A549 (cell line): ENCODE results near the gene CHST5. TPM values are rescaled to one million over a fixed set of nuclear protein-coding genes. Genes with fewer than 3 reads are reported as not detected.
A peak's percentile ranks its signal among the peaks of the same experiment; 100 is the strongest.

Experiments
- ATAC-seq, 2 experiments: fragments of 200-7000 bp in 1 of 2; fragments of >200 bp in 1 of 2; cut with Nextera tagmentation in 1 of 2; cut with Tn5 transposase in 1 of 2; 3 replicates each; pipeline versions ENCODE4 v1.8.0 to v1.9.1; 2018 to 2020; ENCODE audit warnings: mild to moderate bottlenecking in 1 of 2, moderate library complexity in 1 of 2
- CTCF ChIA-PET: fragments of 300-600 bp; sonication (Branson Sonifier 250); formaldehyde crosslinking; extraction: SDS; loops from one replicate; lab custom pipeline; 2021; ENCODE audit warnings: antibody characterized with exemption, inconsistent platforms; lab: Yijun Ruan, JAX
- POLR2A ChIA-PET: fragments of 350-600 bp; formaldehyde crosslinking; extraction: SDS; loops from one replicate; lab custom pipeline; 2021; ENCODE audit warnings: antibody characterized with exemption, inconsistent platforms; lab: Yijun Ruan, JAX
- DNase-seq, 2 experiments: peaks; one replicate each; pipeline versions ENCODE4 v3.0.0 to v3.0.0-alpha.2; 2011 to 2016; ENCODE audit warnings: low read depth in 1 of 2, low spot score in 1 of 2
- FAIRE-seq: peaks from 2 replicates; lab custom pipeline; 2011; peaks lifted over from hg19 to GRCh38; lab: Jason Lieb, UNC
- H3K27ac ChIP-seq, 2 experiments: fragments of >200 bp; sonication (Bioruptor Twin); formaldehyde crosslinking; 3 replicates each; pipeline ENCODE4 v1.5.1; 2016 to 2017
- H3K4me1 ChIP-seq: fragments of >200 bp; sonication (Bioruptor Twin); formaldehyde crosslinking; 3 replicates; pipeline ENCODE4 v1.6.1; 2016
- H3K4me2 ChIP-seq: fragments of >200 bp; sonication (Bioruptor Twin); formaldehyde crosslinking; 3 replicates; pipeline ENCODE4 v1.6.1; 2016
- H3K4me3 ChIP-seq: fragments of >200 bp; sonication (Bioruptor Twin); formaldehyde crosslinking; 3 replicates; pipeline ENCODE4 v1.5.1; 2016
- H3K9me3 ChIP-seq: fragments of >200 bp; sonication (Bioruptor Twin); formaldehyde crosslinking; 3 replicates; pipeline ENCODE4 v1.6.1; 2016
- BCL3 ChIP-seq: fragments of >200 bp; sonication (Bioruptor Twin); formaldehyde crosslinking; IDR thresholded peaks from 3 replicates; pipeline ENCODE4 v1.6.1; 2016
- BHLHE40 ChIP-seq: IDR thresholded peaks from 2 replicates; pipeline ENCODE4 v1.6.1; 2012; ENCODE audit warnings: low read depth, low read length, inconsistent platforms
- E2F6 ChIP-seq: IDR thresholded peaks from 2 replicates; pipeline ENCODE4 v1.6.1; 2012; ENCODE audit warnings: low read depth, borderline replicate concordance
- EHF ChIP-seq: fragments of 250-450 bp; sonication (Bioruptor Pico); IDR thresholded peaks from 2 replicates; pipeline ENCODE4 v1.5.0; 2020; ENCODE audit warnings: mild to moderate bottlenecking
- EP300 ChIP-seq, 2 experiments: fragments of >200 bp; sonication (Bioruptor Twin); formaldehyde crosslinking; IDR thresholded peaks; 2 replicates in 1 of 2; 3 replicates in 1 of 2; pipeline ENCODE4 v1.6.1; 2016 to 2017
- ESRRA ChIP-seq: fragments of 150-350 bp; IDR thresholded peaks from 2 replicates; pipeline ENCODE4 v1.6.1; 2014; ENCODE audit warnings: mild to moderate bottlenecking, low read length, borderline replicate concordance
- FOSB ChIP-seq: fragments of 250-450 bp; sonication (Bioruptor Pico); IDR thresholded peaks from 2 replicates; pipeline ENCODE4 v1.5.0; 2020; ENCODE audit warnings: mild to moderate bottlenecking, moderate library complexity
- GATA3 ChIP-seq: IDR thresholded peaks from 2 replicates; pipeline ENCODE4 v1.6.1; 2012; ENCODE audit warnings: borderline replicate concordance
- HEYL ChIP-seq: fragments of 250-450 bp; sonication (Bioruptor Pico); IDR thresholded peaks from 2 replicates; pipeline ENCODE4 v1.8.0; 2021; ENCODE audit warnings: mild to moderate bottlenecking, moderate library complexity
- HOXA7 ChIP-seq: fragments of 250-450 bp; sonication (Bioruptor Pico); IDR thresholded peaks from 2 replicates; pipeline ENCODE4 v1.5.0; 2020; ENCODE audit warnings: mild to moderate bottlenecking, moderate library complexity
- HOXB5 ChIP-seq: fragments of 250-450 bp; sonication (Bioruptor Pico); IDR thresholded peaks from 2 replicates; pipeline ENCODE4 v1.5.0; 2020; ENCODE audit warnings: mild to moderate bottlenecking, moderate library complexity
- JUN ChIP-seq, 2 experiments: fragments of >200 bp; sonication (Bioruptor Twin); formaldehyde crosslinking; IDR thresholded peaks; 2 replicates in 1 of 2; 3 replicates in 1 of 2; pipeline ENCODE4 v1.6.1; 2016 to 2017
- KDM5A ChIP-seq: fragments of 200-600 bp; sonication (generic); IDR thresholded peaks from 2 replicates; pipeline ENCODE4 v1.6.1; 2016; ENCODE audit warnings: antibody characterized with exemption, mild to moderate bottlenecking
- MAZ ChIP-seq: fragments of 150-350 bp; IDR thresholded peaks from 2 replicates; pipeline ENCODE4 v1.6.1; 2014; ENCODE audit warnings: antibody characterized with exemption, low read depth, low read length, borderline replicate concordance
- NPAS2 ChIP-seq: fragments of 250-450 bp; sonication (Bioruptor Pico); IDR thresholded peaks from 2 replicates; pipeline ENCODE4 v1.8.0; 2022; ENCODE audit warnings: mild to moderate bottlenecking, moderate library complexity, borderline replicate concordance
- PBX3 ChIP-seq: IDR thresholded peaks from 2 replicates; pipeline ENCODE4 v1.6.1; 2012
- POLR2A ChIP-seq: IDR thresholded peaks from 2 replicates; pipeline ENCODE4 v1.6.1; 2012; ENCODE audit warnings: mild to moderate bottlenecking, low read length
- POLR2AphosphoS2 ChIP-seq: conservative IDR thresholded peaks from 2 replicates; pipeline ENCODE4 v1.6.1; 2012; ENCODE audit warnings: low read length, improper control_type of control experiment, inconsistent platforms
- RAD21 ChIP-seq, 2 experiments: fragments of >200 bp in 1 of 2; sonication (Bioruptor Twin) in 1 of 2; formaldehyde crosslinking in 1 of 2; IDR thresholded peaks in 1 of 2; conservative IDR thresholded peaks in 1 of 2; 2 replicates in 1 of 2; 3 replicates in 1 of 2; pipeline ENCODE4 v1.6.1; 2012 to 2018; ENCODE audit warnings: inconsistent platforms in 1 of 2
- RARB ChIP-seq: fragments of 250-450 bp; sonication (Bioruptor Pico); IDR thresholded peaks from 2 replicates; pipeline ENCODE4 v1.8.0; 2021; ENCODE audit warnings: mild to moderate bottlenecking, moderate library complexity
- RNF2 ChIP-seq: fragments of 200-600 bp; sonication (generic); IDR thresholded peaks from 2 replicates; pipeline ENCODE4 v1.6.1; 2016; ENCODE audit warnings: low read depth, mild to moderate bottlenecking, antibody characterized with exemption, moderate library complexity, borderline replicate concordance
- SMC3 ChIP-seq: fragments of >200 bp; sonication (Bioruptor Twin); formaldehyde crosslinking; IDR thresholded peaks from 3 replicates; pipeline ENCODE4 v1.6.1; 2018; ENCODE audit warnings: inconsistent platforms
- SREBF2 ChIP-seq: fragments of 450-650 bp; IDR thresholded peaks from 2 replicates; pipeline ENCODE4 v1.6.1; 2014; ENCODE audit warnings: mild to moderate bottlenecking, moderate library complexity
- TP53 ChIP-seq: fragments of 250-450 bp; sonication (Bioruptor Pico); IDR thresholded peaks from 2 replicates; pipeline ENCODE4 v1.5.0; 2021; ENCODE audit warnings: mild to moderate bottlenecking, moderate library complexity
- USF2 ChIP-seq: fragments of 450-650 bp; IDR thresholded peaks from 2 replicates; pipeline ENCODE4 v1.6.1; 2014; ENCODE audit warnings: antibody characterized with exemption
- WGBS: methylation state at CpG from one replicate; pipeline ENCODE4 v1.1.6; 2017; ENCODE audit errors: missing lambda C conversion rate; 5-methylcytosine and 5-hydroxymethylcytosine counted together
- polyA plus RNA-seq, 4 experiments: library from polyadenylated mRNA; depleted of rRNA in 3 of 4; stranded (reverse); fragments of >200 nt; fragmentation: RNase III in 1 of 4; extraction: RNeasy Plus Mini Kit Qiagen cat#74134 plus additional on column Dnase treatment in 1 of 4; gene quantifications; 2 replicates in 3 of 4; 3 replicates in 1 of 4; pipeline ENCODE4 v1.2.3, GENCODE V29; 2011 to 2017

CHST5 gene
- polyA plus RNA-seq, 2 of the 4 experiments (the other 2 are of a cell fraction): 0.05 TPM; not detected in 1

- Histone ChIP-seq H3K27ac (no peak overlapping the region), H3K4me1 (peaks cover 3% of the 10 kb centered on the region; the same call in 1 of the 3 replicates), H3K4me3 (no peak overlapping the region), H3K4me2 (no peak overlapping the region), H3K9me3 (no peaks in the 10 kb centered on the region)
- ChIA-PET CTCF (interaction anchor here (0.6 to 4.0 kb wide), 7 partner anchors 15 to 124 kb away, joined by 3 to 14 read pairs (median 4); partner anchors contain the start of gene CHST5), POLR2A (interaction anchor here (0.7 kb wide), 1 partner anchor 21 kb away, joined by 6 read pairs; no protein-coding TSS in a partner anchor)
- DNase-seq (no peak), ATAC-seq (no peak), FAIRE-seq (no peak)
- WGBS: 95% methylated on average over 2 of the region's 2 CpGs
- no peak for TF ChIP-seq E2F6
- no peak for TF ChIP-seq TP53
- no peak for TF ChIP-seq SREBF2
- no peak for TF ChIP-seq EHF
- TF ChIP-seq BCL3: no peak
- TF ChIP-seq NPAS2 (CRISPR knock-in tag): no peak
- no peak for TF ChIP-seq POLR2AphosphoS2
- no peak for TF ChIP-seq JUN (IDR thresholded peaks at IDR 0.05)
- TF ChIP-seq RNF2: no peak
Observed at GRCh38 chr16:75488322-75488721, 47.6 kb downstream of the CHST5 start.

GRCh38 chr16:75486676-75487313 is 49.1 kb downstream of the CHST5 start:
- CTCF ChIA-PET: interaction anchor here (1.0 to 4.0 kb wide), 4 partner anchors 8 to 31 kb away, joined by 3 to 23 read pairs (median 10); partner anchors contain the start of gene CHST6
- FAIRE-seq (no peak), DNase-seq (no peak), ATAC-seq (no peak)
- Histone ChIP-seq H3K27ac (no peak overlapping the region), H3K4me3 (no peak overlapping the region), H3K9me3 (no peaks in the 10 kb centered on the region), H3K4me1 (peaks cover 8% of the 10 kb centered on the region; the same call in 1 of the 3 replicates), H3K4me2 (no peak overlapping the region)
- POLR2A ChIA-PET: interaction anchor here (1.0 kb wide), 1 partner anchor 9 kb away, joined by 4 read pairs; the partner anchor contains the start of gene CHST6
- WGBS: 56% methylated on average over 2 of the region's 2 CpGs
- TF ChIP-seq FOSB (CRISPR knock-in tag) (no peak), HEYL (no peak)

GRCh38 chr16:75486014-75486675 is 49.8 kb downstream of the CHST5 start:
- FAIRE-seq (no peak), ATAC-seq (no peak), DNase-seq (no peak)
- WGBS: 73% methylated on average over 9 of the region's 9 CpGs
- Histone ChIP-seq H3K9me3 (no peaks in the 10 kb centered on the region), H3K27ac (peak overlapping the region in 1 of 2 experiments; percentile 33; a peak in 1 of 6 replicates), H3K4me1 (peaks cover 8% of the 10 kb centered on the region; the same call in 1 of the 3 replicates), H3K4me2 (no peak overlapping the region), H3K4me3 (no peak overlapping the region)
- TF ChIP-seq EP300 (IDR thresholded peaks at IDR 0.05) (no peak), EHF (no peak), ESRRA (no peak), RNF2 (no peak), KDM5A (no peak), SREBF2 (no peak), GATA3 (no peak), BHLHE40 (no peak), HOXA7 (CRISPR knock-in tag) (no peak), MAZ (no peak), POLR2A (no peak), PBX3 (no peak), TP53 (no peak), RAD21 (conservative IDR thresholded peaks at IDR 0.05 in 1 of 2, IDR thresholded peaks at IDR 0.05 in 1 of 2) (no peak), SMC3 (no peak), RARB (no peak), USF2 (no peak), POLR2AphosphoS2 (no peak), HOXB5 (CRISPR knock-in tag) (no peak)
- POLR2A ChIA-PET: no interaction called here
- CTCF ChIA-PET: interaction anchor here (0.9 to 4.0 kb wide), 5 partner anchors 9 to 135 kb away, joined by 3 to 23 read pairs (median 5); partner anchors contain the start of gene CHST6
